SK-N-SH treated with all-trans-retinoic acid at 6 μM for 48 hours (cell line): ENCODE results near the gene PRKACG.

Experiments used
- ARNTL ChIP-seq: fragments of 450-650 bp; formaldehyde crosslinking; IDR thresholded peaks from 2 replicates; pipeline ENCODE4 v1.5.0; 2020; ENCODE audit warnings: low read depth, mild to moderate bottlenecking, moderate library complexity, borderline replicate concordance
- BACH2 ChIP-seq: fragments of 250-450 bp; sonication (Bioruptor Pico); IDR thresholded peaks from 2 replicates; pipeline ENCODE4 v1.9.0; 2021; ENCODE audit warnings: mild to moderate bottlenecking, borderline replicate concordance
- CREB5 ChIP-seq: fragments of 250-450 bp; sonication (Bioruptor Pico); IDR thresholded peaks from 2 replicates; pipeline ENCODE4 v1.5.1; 2020; ENCODE audit warnings: low read depth, mild to moderate bottlenecking, moderate library complexity
- ESRRG ChIP-seq: fragments of 250-450 bp; sonication (Bioruptor Pico); IDR thresholded peaks from 2 replicates; pipeline ENCODE4 v1.6.1; 2021; ENCODE audit warnings: mild to moderate bottlenecking
- PATZ1 ChIP-seq: fragments of 250-450 bp; sonication (Bioruptor Pico); IDR thresholded peaks from 2 replicates; pipeline ENCODE4 v1.8.0; 2020; ENCODE audit warnings: mild to moderate bottlenecking, moderate library complexity, borderline replicate concordance
- RARB ChIP-seq: fragments of 250-450 bp; sonication (Bioruptor Pico); IDR thresholded peaks from 2 replicates; pipeline ENCODE4 v1.8.0; 2021; ENCODE audit warnings: mild to moderate bottlenecking, moderate library complexity
- TCF4 ChIP-seq: fragments of 250-450 bp; sonication (Bioruptor Pico); IDR thresholded peaks from 2 replicates; pipeline ENCODE4 v1.8.0; 2021; ENCODE audit warnings: mild to moderate bottlenecking, moderate library complexity, borderline replicate concordance
- TOX ChIP-seq: fragments of 250-450 bp; sonication (Bioruptor Pico); IDR thresholded peaks from 2 replicates; pipeline ENCODE4 v1.8.0; 2021; ENCODE audit warnings: mild to moderate bottlenecking, moderate library complexity, borderline replicate concordance
- ZFP3 ChIP-seq: fragments of 250-450 bp; sonication (Bioruptor Pico); IDR thresholded peaks from 2 replicates; pipeline ENCODE4 v1.5.0; 2020; ENCODE audit warnings: mild to moderate bottlenecking, moderate library complexity
- ZNF565 ChIP-seq: fragments of 450-650 bp; formaldehyde crosslinking; conservative IDR thresholded peaks from 2 replicates; pipeline ENCODE4 v1.5.0; 2020; ENCODE audit warnings: low read depth, mild to moderate bottlenecking, moderate library complexity

DNA sequence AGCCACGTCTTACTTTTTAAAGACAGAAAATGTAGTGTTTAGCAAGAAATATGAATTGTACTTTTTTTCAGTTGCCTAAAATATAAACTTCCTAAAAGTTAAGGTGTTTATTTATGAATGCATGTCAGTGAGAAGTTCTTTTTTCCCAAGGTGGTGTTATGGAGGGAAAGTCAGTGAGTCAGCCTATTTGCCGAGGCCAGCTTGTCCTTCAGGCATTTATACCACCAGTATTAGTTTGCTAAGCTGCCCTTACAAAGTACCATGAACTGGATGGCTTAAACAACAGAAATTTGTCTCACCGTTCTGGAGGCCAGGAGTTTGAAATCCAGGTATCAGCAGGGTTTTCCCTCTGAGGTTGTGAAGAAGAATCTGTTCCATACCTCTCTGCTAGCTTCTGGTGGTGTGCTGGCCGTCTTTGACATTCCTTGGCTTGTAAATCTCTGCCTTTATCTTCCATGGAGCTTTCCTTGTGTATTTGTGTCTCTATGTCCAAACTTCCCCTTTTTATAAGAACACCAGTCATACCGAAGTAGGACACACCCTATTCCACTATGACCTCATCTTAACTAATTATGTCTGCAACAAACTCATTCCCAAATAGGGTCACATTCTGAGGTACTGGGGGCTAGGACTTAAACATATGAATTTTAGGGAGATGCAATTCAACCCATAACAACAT, 38.4 kb downstream of the PRKACG start:
- TF ChIP-seq ARNTL (CRISPR knock-in tag) (no peak), PATZ1 (no peak), TOX (CRISPR knock-in tag) (no peak), ZFP3 (CRISPR knock-in tag) (no peak), RARB (CRISPR knock-in tag) (no peak), ESRRG (CRISPR knock-in tag) (no peak), ZNF565 (CRISPR knock-in tag) (no peak), CREB5 (CRISPR knock-in tag) (no peak), BACH2 (CRISPR knock-in tag) (no peak), TCF4 (CRISPR knock-in tag) (no peak)
